PC-9 (cell line): ENCODE measurements around the gene NAT8L. TPM values are rescaled to one million over a fixed set of nuclear protein-coding genes. Genes with fewer than 3 reads are reported as not detected.
"Not testable (repeated sequence)": the region's sequence is repeated elsewhere in the genome, so short reads cannot be mapped to it uniquely, and the experiment has no call there.

ENCODE experiments used
- BruUV-seq: library from RNA; stranded (reverse); fragments of 400-500 nt; replicated peaks from 2 replicates; lab custom pipeline; 2021; lab: Mats Ljungman, UMichigan
- CTCF ChIA-PET: fragments of 300-600 bp; sonication (Branson Sonifier 250); formaldehyde crosslinking; loops from one replicate; lab custom pipeline; 2022; ENCODE audit warnings: antibody characterized with exemption; lab: Charles Lee
- POLR2A ChIA-PET: fragments of 300-600 bp; sonication (Branson Sonifier 250); formaldehyde crosslinking; loops from one replicate; lab custom pipeline; 2022; ENCODE audit warnings: antibody characterized with exemption; ENCODE audit not compliant: unreplicated experiment; lab: Charles Lee
- DNase-seq, 2 experiments: peaks; one replicate each; pipeline versions ENCODE4 v3.0.0 to v3.0.0-alpha.2; 2015 to 2022; ENCODE audit warnings: mixed read lengths in 1 of 2
- H2AFZ ChIP-seq: fragments of 200-600 bp; sonication (generic); 2 replicates; pipeline ENCODE4 v1.8.1; 2017; ENCODE audit warnings: antibody characterized with exemption
- H3F3A ChIP-seq: fragments of 200-600 bp; sonication (generic); 2 replicates; pipeline ENCODE4 v1.8.1; 2017; ENCODE audit warnings: antibody characterized with exemption, mild to moderate bottlenecking, low read depth; ENCODE audit not compliant: insufficient read depth
- H3K27ac ChIP-seq: fragments of 200-600 bp; sonication (generic); 2 replicates; pipeline ENCODE4 v1.6.1; 2016; ENCODE audit warnings: mixed run types
- H3K27me3 ChIP-seq: fragments of 200-600 bp; sonication (generic); 2 replicates; pipeline ENCODE4 v1.6.1; 2016; ENCODE audit warnings: low read depth, mixed run types; ENCODE audit not compliant: insufficient read depth
- H3K36me3 ChIP-seq: fragments of 200-600 bp; sonication (generic); 2 replicates; pipeline ENCODE4 v1.6.1; 2016; ENCODE audit warnings: low read depth, mixed run types
- H3K4me1 ChIP-seq: fragments of 200-600 bp; sonication (generic); replicated peaks from 2 replicates; pipeline ENCODE4 v1.6.1; 2016; ENCODE audit warnings: mixed run types; ENCODE audit not compliant: insufficient read depth
- H3K4me2 ChIP-seq: fragments of 200-600 bp; sonication (generic); 2 replicates; pipeline ENCODE4 v1.6.1; 2017; ENCODE audit warnings: mixed run types
- H3K4me3 ChIP-seq: fragments of 200-600 bp; sonication (generic); 2 replicates; pipeline ENCODE4 v1.6.1; 2016; ENCODE audit warnings: mixed run types
- H3K79me2 ChIP-seq: fragments of 200-600 bp; sonication (generic); 2 replicates; pipeline ENCODE4 v1.6.1; 2017; ENCODE audit warnings: low read depth, mixed run types
- H3K9me2 ChIP-seq: fragments of 200-600 bp; sonication (generic); 2 replicates; pipeline ENCODE4 v1.8.1; 2017; ENCODE audit warnings: mild to moderate bottlenecking; ENCODE audit not compliant: insufficient read depth
- H3K9me3 ChIP-seq: fragments of 200-600 bp; sonication (generic); 2 replicates; pipeline ENCODE4 v1.8.1; 2016; ENCODE audit warnings: low read depth; ENCODE audit not compliant: insufficient read depth
- H4K20me1 ChIP-seq: fragments of 200-600 bp; sonication (generic); 2 replicates; pipeline ENCODE4 v1.8.1; 2017; ENCODE audit not compliant: insufficient read depth
- EZH2 ChIP-seq: fragments of 200-600 bp; sonication (generic); IDR thresholded peaks from 2 replicates; pipeline ENCODE4 v1.8.0; 2017; ENCODE audit warnings: antibody characterized with exemption, low read depth
- intact Hi-C: fragments of 100-400 bp; cut with micrococcal nuclease; formaldehyde crosslinking; loops from one replicate; pipeline ENCODE4 v1.10.0; 2022; ENCODE audit not compliant: unreplicated experiment
- total RNA-seq: library from RNA; stranded (reverse); gene quantifications from 2 replicates; pipeline ENCODE4 v1.2.3, GENCODE V29; 2021
- TF ChIP-seq, protein P1 (sequence below): fragments of 200-600 bp; sonication (generic); conservative IDR thresholded peaks from 2 replicates; pipeline ENCODE4 v1.6.1; 2017; ENCODE audit warnings: mixed run types, antibody characterized with exemption, mild to moderate bottlenecking, moderate library complexity

NAT8L gene
- total RNA-seq, 1 experiment from 2014 or later: 2.1 TPM

GRCh38 chr4:2015008-2015407 is 44.1 kb upstream of the NAT8L start:
- Histone ChIP-seq H2AFZ (no peak overlapping the region), H4K20me1 (no peaks in the 10 kb centered on the region), H3K27ac (no peak overlapping the region), H3K4me2 (no peak overlapping the region), H3K4me1 (0 out of 2 replicates have a peak, but pooled peaks cover 4% of the 10 kb centered on the region), H3K9me2 (no peaks in the 10 kb centered on the region), H3K9me3 (no peaks in the 10 kb centered on the region), H3K4me3 (no peak overlapping the region), H3K79me2 (no peaks in the 10 kb centered on the region), H3K36me3 (no peaks in the 10 kb centered on the region), H3F3A (peaks cover 12% of the 10 kb centered on the region; the same call in 1 of the 2 replicates), H3K27me3 (no peaks in the 10 kb centered on the region)
- CTCF ChIA-PET: no interaction called here
- intact Hi-C loops: no loop called here
- no peak for DNase-seq
- POLR2A ChIA-PET: interaction anchor here (0.7 kb wide), 1 partner anchor 36 kb away, joined by 3 read pairs; no protein-coding TSS in a partner anchor
- TF ChIP-seq EZH2: no peak
- TF ChIP-seq, protein P1, sequence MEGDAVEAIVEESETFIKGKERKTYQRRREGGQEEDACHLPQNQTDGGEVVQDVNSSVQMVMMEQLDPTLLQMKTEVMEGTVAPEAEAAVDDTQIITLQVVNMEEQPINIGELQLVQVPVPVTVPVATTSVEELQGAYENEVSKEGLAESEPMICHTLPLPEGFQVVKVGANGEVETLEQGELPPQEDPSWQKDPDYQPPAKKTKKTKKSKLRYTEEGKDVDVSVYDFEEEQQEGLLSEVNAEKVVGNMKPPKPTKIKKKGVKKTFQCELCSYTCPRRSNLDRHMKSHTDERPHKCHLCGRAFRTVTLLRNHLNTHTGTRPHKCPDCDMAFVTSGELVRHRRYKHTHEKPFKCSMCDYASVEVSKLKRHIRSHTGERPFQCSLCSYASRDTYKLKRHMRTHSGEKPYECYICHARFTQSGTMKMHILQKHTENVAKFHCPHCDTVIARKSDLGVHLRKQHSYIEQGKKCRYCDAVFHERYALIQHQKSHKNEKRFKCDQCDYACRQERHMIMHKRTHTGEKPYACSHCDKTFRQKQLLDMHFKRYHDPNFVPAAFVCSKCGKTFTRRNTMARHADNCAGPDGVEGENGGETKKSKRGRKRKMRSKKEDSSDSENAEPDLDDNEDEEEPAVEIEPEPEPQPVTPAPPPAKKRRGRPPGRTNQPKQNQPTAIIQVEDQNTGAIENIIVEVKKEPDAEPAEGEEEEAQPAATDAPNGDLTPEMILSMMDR: no peak
- BruUV-seq: no TSS peak

DNA sequence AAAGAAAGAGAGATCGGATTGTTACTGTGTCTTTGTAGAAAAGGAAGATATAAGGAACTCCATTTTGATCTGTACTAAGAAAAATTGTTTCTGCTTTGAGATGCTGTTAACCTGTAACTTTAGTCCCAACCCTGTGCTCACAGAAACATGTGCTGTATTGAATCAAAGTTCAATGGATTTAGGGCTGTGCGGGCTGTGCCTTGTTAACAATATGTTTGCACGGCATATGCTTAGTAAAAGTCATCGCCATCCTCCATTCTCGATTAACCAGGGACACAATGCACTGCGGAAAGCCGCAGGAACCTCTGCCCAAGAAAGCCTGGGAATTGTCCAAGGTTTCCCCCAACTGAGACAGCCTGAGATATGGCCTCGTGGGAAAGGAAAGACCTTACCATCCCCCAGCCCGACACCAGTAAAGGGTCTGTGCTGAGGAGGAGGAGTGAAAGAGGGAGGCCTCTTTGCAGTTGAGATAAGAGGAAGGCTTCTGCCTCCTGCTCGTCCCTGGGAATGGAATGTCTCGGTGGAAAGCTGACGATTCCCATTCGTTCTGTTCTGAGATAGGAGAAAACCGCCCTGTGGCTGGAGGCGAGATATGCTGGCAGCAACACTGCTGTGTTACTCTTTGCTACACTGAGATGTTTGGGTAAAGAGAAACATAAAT is 37.6 kb upstream of the NAT8L start:
- H3K9me3 ChIP-seq, H3K4me2 ChIP-seq, BruUV-seq, H2AFZ ChIP-seq, H4K20me1 ChIP-seq, H3K79me2 ChIP-seq, H3K36me3 ChIP-seq, H3K4me3 ChIP-seq, H3F3A ChIP-seq, H3K9me2 ChIP-seq, POLR2A ChIA-PET, DNase-seq, CTCF ChIA-PET, H3K27ac ChIP-seq, intact Hi-C loops, H3K4me1 ChIP-seq: not testable (repeated sequence)
- peaks cover 13% of the 10 kb centered on the region; the same call in 1 of the 2 replicates for H3K27me3 ChIP-seq

- Histone ChIP-seq H3K36me3 (no peaks in the 10 kb centered on the region), H4K20me1 (no peaks in the 10 kb centered on the region), H3K9me3 (peaks cover 8% of the 10 kb centered on the region; the same call in 1 of the 2 replicates), H2AFZ (no peak overlapping the region), H3K9me2 (0 out of 2 replicates have a peak, but pooled peaks cover 3% of the 10 kb centered on the region), H3K4me1 (no peaks in the 10 kb centered on the region), H3K27ac (no peak overlapping the region), H3K4me3 (no peak overlapping the region), H3F3A (no peaks in the 10 kb centered on the region), H3K4me2 (no peak overlapping the region), H3K27me3 (peaks cover 38% of the 10 kb centered on the region; the same call in 1 of the 2 replicates), H3K79me2 (no peaks in the 10 kb centered on the region)
- BruUV-seq: no TSS peak
- intact Hi-C loops: no loop called here
- ChIA-PET CTCF (no interaction called here), POLR2A (no interaction called here)
- no peak for TF ChIP-seq EZH2
- TF ChIP-seq, protein P1: no peak
- no peak for DNase-seq
Measured at GRCh38 chr4:2024683-2025082, 34.4 kb upstream of the NAT8L start.
